ENCODE data around the gene HYOU1. TPM values are rescaled to one million over a fixed set of nuclear protein-coding genes. Genes with fewer than 3 reads are reported as not detected.

Gene HYOU1
- total and polyA plus RNA-seq, 2 experiments from 2014 or later, result 48.2 to 229 TPM

GRCh38 chr11:119026970-119027369 lies 30.0 kb downstream of the HYOU1 start:
- H3K27me3 ChIP-seq (ENCODE audit: insufficient read depth), result no peaks in the 10 kb centered on the region
- DNase-seq (ENCODE audit: low spot score), result no peak
- H2AFZ ChIP-seq, result no peak overlapping the region
- TF ChIP-seq POLR2AphosphoS5 (IDR thresholded peaks at IDR 0.05; ENCODE audit: low read depth), result no peak
- no peak for TF ChIP-seq EZH2phosphoT487 (IDR thresholded peaks at IDR 0.05; ENCODE audit: unreplicated experiment)
- TF ChIP-seq ZNF331 (CRISPR knock-in tag; IDR thresholded peaks at IDR 0.05; ENCODE audit: low read depth), result no peak
- no peak for TF ChIP-seq CTCF (conservative IDR thresholded peaks at IDR 0.05; ENCODE audit: low read depth in 2 of 2)
- TF ChIP-seq JUNB (IDR thresholded peaks at IDR 0.05; ENCODE audit: unreplicated experiment), result no peak
- Mint-ChIP-seq H3K27ac (no peak overlapping the region; the same call in 1 of the 2 replicates), H3K36me3 (ENCODE audit: low read depth) (peaks cover 59% of the 10 kb centered on the region), H3K27me3 (ENCODE audit: insufficient read depth, low read depth, poor library complexity) (peaks cover 26% of the 10 kb centered on the region), H3K4me1 (peaks cover 31% of the 10 kb centered on the region), H3K4me3 (no peak overlapping the region), H3K9me3 (no peaks in the 10 kb centered on the region; the same call in 2 of the 3 replicates)
- peaks cover 15% of the 10 kb centered on the region for H4K20me1 ChIP-seq (replicated peaks; ENCODE audit: insufficient read depth)
- H3K79me2 ChIP-seq (replicated peaks; ENCODE audit: insufficient read depth), result peaks cover 9% of the 10 kb centered on the region
- peaks cover 39% of the 10 kb centered on the region for H3F3A ChIP-seq (replicated peaks; ENCODE audit: low read depth)
- H3K4me1 ChIP-seq (ENCODE audit: insufficient read depth), result peaks cover 14% of the 10 kb centered on the region
- H3K9me2 ChIP-seq (ENCODE audit: insufficient read depth), result no peaks in the 10 kb centered on the region
- no peak for ATAC-seq
- no peak overlapping the region for H3K4me2 ChIP-seq
- no peak overlapping the region for H3K27ac ChIP-seq (ENCODE audit: low read depth)
- H3K4me3 ChIP-seq, result no peak overlapping the region
- H3K36me3 ChIP-seq (ENCODE audit: insufficient read depth), result peaks cover 22% of the 10 kb centered on the region

GRCh38 chr11:119025978-119026766 lies 30.8 kb downstream of the HYOU1 start:
- no peak overlapping the region for H2AFZ ChIP-seq
- no peaks in the 10 kb centered on the region for H3K27me3 ChIP-seq (ENCODE audit: insufficient read depth)
- Mint-ChIP-seq H3K4me1 (peaks cover 31% of the 10 kb centered on the region), H3K4me3 (no peak overlapping the region), H3K27me3 (ENCODE audit: insufficient read depth, low read depth, poor library complexity) (peaks cover 25% of the 10 kb centered on the region), H3K36me3 (ENCODE audit: low read depth) (peaks cover 67% of the 10 kb centered on the region), H3K9me3 (no peaks in the 10 kb centered on the region; the same call in 2 of the 3 replicates), H3K27ac (no peak overlapping the region)
- 0 out of 2 replicates have a peak overlapping the region, but pooled peaks have one; percentile 59 for H3K27ac ChIP-seq (ENCODE audit: low read depth)
- H3K36me3 ChIP-seq (ENCODE audit: insufficient read depth), result peaks cover 30% of the 10 kb centered on the region
- no peaks in the 10 kb centered on the region for H3K9me2 ChIP-seq (ENCODE audit: insufficient read depth)
- no peak for TF ChIP-seq CREB1 (CRISPR knock-in tag; IDR thresholded peaks at IDR 0.05; ENCODE audit: low read depth)
- no peak for TF ChIP-seq STAT1 (IDR thresholded peaks at IDR 0.05; ENCODE audit: unreplicated experiment)
- TF ChIP-seq POLR2AphosphoS5 (IDR thresholded peaks at IDR 0.05; ENCODE audit: low read depth), result no peak; the same call in 1 of the 2 replicates
- no peak for TF ChIP-seq JUNB (IDR thresholded peaks at IDR 0.05; ENCODE audit: unreplicated experiment)
- TF ChIP-seq EZH2 (IDR thresholded peaks at IDR 0.05; ENCODE audit: low read depth, unreplicated experiment), result no peak
- no peak for TF ChIP-seq NANOG (IDR thresholded peaks at IDR 0.05; ENCODE audit: borderline replicate concordance)
- TF ChIP-seq ZNF114 (CRISPR knock-in tag; IDR thresholded peaks at IDR 0.05), result no peak
- TF ChIP-seq REST (IDR thresholded peaks at IDR 0.05; ENCODE audit: unreplicated experiment), result no peak
- H3K4me1 ChIP-seq (ENCODE audit: insufficient read depth), result peaks cover 14% of the 10 kb centered on the region
- peaks cover 34% of the 10 kb centered on the region for H3F3A ChIP-seq (replicated peaks; ENCODE audit: low read depth)
- no peak overlapping the region for H3K4me2 ChIP-seq
- H3K79me2 ChIP-seq (replicated peaks; ENCODE audit: insufficient read depth), result peaks cover 17% of the 10 kb centered on the region
- H3K4me3 ChIP-seq, result no peak overlapping the region
- H4K20me1 ChIP-seq (replicated peaks; ENCODE audit: insufficient read depth), result peaks cover 15% of the 10 kb centered on the region
- DNase-seq (ENCODE audit: low spot score) (no peak), ATAC-seq (no peak)
